CD14-positive monocyte (primary cell): Measurements from ENCODE around the gene GMDS. TPM values are rescaled to one million over a fixed set of nuclear protein-coding genes. Genes with fewer than 3 reads are reported as not detected.

ENCODE experiments used
- DNase-seq, 3 donors: peaks; one replicate each; pipeline ENCODE4 v3.0.0-alpha.2; 2011 to 2022
- H2AFZ ChIP-seq: 2 replicates; pipeline ENCODE4 v1.6.0; 2012; ENCODE audit warnings: mild to moderate bottlenecking, low read depth, low read length, inconsistent platforms; ENCODE audit not compliant: insufficient read depth, poor library complexity, severe bottlenecking
- H3K27ac ChIP-seq, 2 donors: 1 replicate in 1 of 2; 2 replicates in 1 of 2; pipeline ENCODE4 v1.5.1; 2012 to 2013; ENCODE audit warnings: low read length in 2 of 2, control low read depth in 1 of 2, inconsistent platforms in 1 of 2, low read depth in 1 of 2, mild to moderate bottlenecking in 1 of 2
- H3K27me3 ChIP-seq, 2 donors: one replicate each; pipeline versions ENCODE4 v1.6.0 to v1.6.1; 2011 to 2013; ENCODE audit warnings: low read length in 2 of 2; ENCODE audit not compliant: control insufficient read depth in 2 of 2, insufficient read depth in 2 of 2
- H3K36me3 ChIP-seq, 2 donors: replicated peaks in 1 of 2; 1 replicate in 1 of 2; 2 replicates in 1 of 2; pipeline versions ENCODE4 v1.5.1 to v1.6.1; 2012 to 2013; ENCODE audit warnings: low read length in 2 of 2, control low read depth in 1 of 2, inconsistent platforms in 1 of 2, mild to moderate bottlenecking in 1 of 2; ENCODE audit not compliant: insufficient read depth in 2 of 2, control insufficient read depth in 1 of 2
- H3K4me1 ChIP-seq, 2 donors: 1 replicate in 1 of 2; 2 replicates in 1 of 2; pipeline versions ENCODE4 v1.5.1 to v1.6.1; 2012 to 2013; ENCODE audit warnings: low read length in 2 of 2, control low read depth in 1 of 2, inconsistent platforms in 1 of 2, mild to moderate bottlenecking in 1 of 2, moderate library complexity in 1 of 2; ENCODE audit not compliant: insufficient read depth in 2 of 2, control insufficient read depth in 1 of 2
- H3K4me2 ChIP-seq: replicated peaks from 2 replicates; pipeline ENCODE3; 2012; ENCODE audit warnings: low read length, moderate library complexity, mild to moderate bottlenecking; ENCODE audit not compliant: poor library complexity, severe bottlenecking; ENCODE audit errors: extremely low read depth
- H3K4me3 ChIP-seq, 3 experiments: fragments of 200-600 bp in 1 of 3; sonication (generic) in 1 of 3; replicated peaks in 1 of 3; 1 replicate in 2 of 3; 2 replicates in 1 of 3; pipeline ENCODE4 v1.5.1; 2011 to 2013; ENCODE audit warnings: low read length in 3 of 3, mild to moderate bottlenecking in 3 of 3, control low read depth in 2 of 3, low read depth in 2 of 3, inconsistent platforms in 1 of 3, moderate library complexity in 1 of 3
- H3K79me2 ChIP-seq: 2 replicates; pipeline ENCODE4 v1.6.0; 2012; ENCODE audit warnings: mild to moderate bottlenecking, control low read depth, inconsistent platforms, low read length, moderate library complexity; ENCODE audit not compliant: insufficient read depth
- H3K9ac ChIP-seq: 2 replicates; pipeline ENCODE4 v1.6.0; 2017; ENCODE audit warnings: low read length, mild to moderate bottlenecking; ENCODE audit not compliant: insufficient read depth, poor library complexity, severe bottlenecking
- H3K9me3 ChIP-seq, 2 donors: replicated peaks in 1 of 2; 1 replicate in 1 of 2; 2 replicates in 1 of 2; pipeline versions ENCODE4 v1.5.1 to v1.6.1; 2012 to 2013; ENCODE audit warnings: low read length in 2 of 2, control low read depth in 1 of 2; ENCODE audit not compliant: control insufficient read depth in 1 of 2, insufficient read depth in 1 of 2
- H4K20me1 ChIP-seq: 2 replicates; pipeline ENCODE4 v1.6.0; 2012; ENCODE audit warnings: mild to moderate bottlenecking, low read length, control low read depth, moderate library complexity; ENCODE audit not compliant: insufficient read depth
- H3K27ac Mint-ChIP-seq, 7 donors: one replicate each; pipeline ENCODE4 v1.8.0; 2020; ENCODE audit warnings: mild to moderate bottlenecking in 7 of 7, mixed read lengths in 7 of 7, moderate library complexity in 6 of 7, inconsistent platforms in 2 of 7
- H3K27me3 Mint-ChIP-seq, 3 donors: one replicate each; pipeline ENCODE4 v1.8.0; 2021 to 2022; ENCODE audit warnings: low read depth in 3 of 3, mild to moderate bottlenecking in 3 of 3, mixed read lengths in 3 of 3, moderate library complexity in 3 of 3, inconsistent platforms in 1 of 3
- H3K36me3 Mint-ChIP-seq, 2 donors: one replicate each; pipeline ENCODE4 v1.8.0; 2020; ENCODE audit warnings: mixed read lengths in 2 of 2, inconsistent platforms in 1 of 2, mild to moderate bottlenecking in 1 of 2
- H3K4me1 Mint-ChIP-seq: one replicate; pipeline ENCODE4 v1.8.0; 2020; ENCODE audit warnings: mild to moderate bottlenecking, mixed read lengths
- H3K4me3 Mint-ChIP-seq, 2 donors: one replicate each; pipeline ENCODE4 v1.8.0; 2020; ENCODE audit warnings: mild to moderate bottlenecking in 2 of 2, mixed read lengths in 2 of 2, moderate library complexity in 1 of 2
- H3K9me3 Mint-ChIP-seq, 7 donors: one replicate each; pipeline ENCODE4 v1.8.0; 2020 to 2022; ENCODE audit warnings: mixed read lengths in 7 of 7, mild to moderate bottlenecking in 6 of 7, moderate library complexity in 6 of 7, inconsistent platforms in 2 of 7
- CTCF ChIP-seq: fragments of 200-600 bp; IDR thresholded peaks from one replicate; pipeline ENCODE4 v1.8.0; 2022; ENCODE audit warnings: antibody characterized with exemption, mild to moderate bottlenecking
- WGBS: methylation state at CpG from one replicate; pipeline ENCODE4 v1.1.5; 2013; ENCODE audit warnings: missing lambda C conversion rate; ENCODE audit not compliant: insufficient coverage; 5-methylcytosine and 5-hydroxymethylcytosine counted together
- intact Hi-C, 2 donors: fragments of 100-400 bp; cut with micrococcal nuclease; formaldehyde crosslinking; loops; one replicate each; pipeline versions ENCODE4 v1.15.0 to v1.15.1; 2023
- polyA plus RNA-seq, 3 donors: library from polyadenylated mRNA; depleted of rRNA in 1 of 3; unstranded in 2 of 3; stranded (reverse) in 1 of 3; fragments of 300-500 nt in 2 of 3; fragments of >200 nt in 1 of 3; fragmentation: Illumina TruSeq in 2 of 3; gene quantifications; 1 replicate in 2 of 3; 2 replicates in 1 of 3; pipeline ENCODE4 v1.2.3, GENCODE V29; 2012 to 2021

GMDS gene
- polyA plus RNA-seq, 3 donors = 10.5 to 19.9 (median 17.6) TPM

GRCh38 chr6:1916334-1917070 lies 328.9 kb downstream of the GMDS start:
- 80% methylated on average over 1 of the region's 8 CpGs for WGBS

GRCh38 chr6:1915226-1915625 lies 330.2 kb downstream of the GMDS start:
- peaks cover 3% of the 10 kb centered on the region in 2 donors for H3K36me3 Mint-ChIP-seq
- intact Hi-C loops = no loop called here
- 96% methylated on average over 9 of the region's 9 CpGs for WGBS

More at GRCh38 chr6:1916334-1917070, 328.9 kb downstream of the GMDS start:
- H3K9me3 ChIP-seq = no peaks in the 10 kb centered on the region
- Mint-ChIP-seq H3K27ac (no peak overlapping the region), H3K4me3 (no peak overlapping the region), H3K9me3 (no peaks in the 10 kb centered on the region), H3K27me3 (peaks cover 0 to 4% (median 2%) of the 10 kb centered on the region in 3 donors), H3K4me1 (peaks cover 25% of the 10 kb centered on the region), H3K36me3 (peaks cover 3% of the 10 kb centered on the region in 2 donors)
- TF ChIP-seq CTCF = no peak
- no peaks in the 10 kb centered on the region for H4K20me1 ChIP-seq
- no peak overlapping the region for H3K4me2 ChIP-seq
- no peak overlapping the region for H3K4me3 ChIP-seq
- H3K79me2 ChIP-seq = no peaks in the 10 kb centered on the region
- H3K27me3 ChIP-seq = no peaks in the 10 kb centered on the region
- H3K27ac ChIP-seq = no peak overlapping the region
- intact Hi-C loops = no loop called here
- H3K4me1 ChIP-seq = peaks cover 3 to 7% of the 10 kb centered on the region in 2 donors
- no peak overlapping the region for H2AFZ ChIP-seq
- no peaks in the 10 kb centered on the region for H3K36me3 ChIP-seq
- H3K9ac ChIP-seq = no peak overlapping the region
- no peak for DNase-seq

More at GRCh38 chr6:1915226-1915625, 330.2 kb downstream of the GMDS start:
- no peak overlapping the region for H3K4me3 Mint-ChIP-seq
- no peaks in the 10 kb centered on the region for H3K79me2 ChIP-seq
- no peak overlapping the region for H3K4me3 ChIP-seq
- no peaks in the 10 kb centered on the region for H3K36me3 ChIP-seq
- no peak for DNase-seq
- H3K9me3 ChIP-seq = no peaks in the 10 kb centered on the region
- H3K4me2 ChIP-seq = no peak overlapping the region
- no peak overlapping the region for H2AFZ ChIP-seq
- H3K9me3 Mint-ChIP-seq = no peaks in the 10 kb centered on the region
- H3K27ac ChIP-seq = no peak overlapping the region
- TF ChIP-seq CTCF = no peak
- H3K9ac ChIP-seq = no peak overlapping the region
- H3K4me1 ChIP-seq = peaks cover 8 to 12% of the 10 kb centered on the region in 2 donors
- no peaks in the 10 kb centered on the region for H4K20me1 ChIP-seq
- peaks cover 0 to 3% (median 2%) of the 10 kb centered on the region in 3 donors for H3K27me3 Mint-ChIP-seq
- H3K4me1 Mint-ChIP-seq = peaks cover 36% of the 10 kb centered on the region
- no peaks in the 10 kb centered on the region for H3K27me3 ChIP-seq
- H3K27ac Mint-ChIP-seq = no peak overlapping the region
